ENCODE measurements around the gene C2CD4D. TPM values are rescaled to one million over a fixed set of nuclear protein-coding genes. Genes with fewer than 3 reads are reported as not detected.

The C2CD4D gene
- total RNA-seq, 1 experiment from 2014 or later = 0.23 TPM

DNA sequence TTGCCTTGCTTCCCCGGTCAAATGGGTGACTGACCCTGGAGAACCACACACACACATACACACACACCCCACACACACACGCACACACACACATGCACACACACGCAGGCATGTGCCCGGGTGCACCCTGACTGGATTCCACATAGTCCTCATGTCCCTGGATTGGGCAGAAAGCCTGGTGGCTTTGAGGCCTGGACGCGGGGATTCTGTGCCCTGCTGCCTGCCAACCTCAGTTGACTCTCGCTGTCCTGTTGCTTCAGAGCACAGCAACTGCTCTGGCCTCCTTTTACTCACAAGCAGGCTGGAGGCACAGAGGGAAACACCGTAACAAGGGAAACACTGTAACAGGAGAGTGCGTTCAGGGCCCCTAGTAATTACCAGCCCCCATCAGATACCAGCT lies 14.4 kb downstream of the C2CD4D start:
- Histone ChIP-seq H3K27me3 (replicated peaks; ENCODE audit: control insufficient read depth, insufficient read depth, low read length) (no peaks in the 10 kb centered on the region; the same call in none of the 2 replicates), H3K4me1 (no peaks in the 10 kb centered on the region), H3K4me3 (ENCODE audit: low read depth, low read length) (no peak overlapping the region), H3K36me3 (ENCODE audit: control insufficient read depth, insufficient read depth, low read length) (no peaks in the 10 kb centered on the region), H3K9me3 (no peaks in the 10 kb centered on the region)
- Mint-ChIP-seq H3K27ac (ENCODE audit: unreplicated experiment) (no peak overlapping the region), H3K27me3 (ENCODE audit: insufficient read depth, unreplicated experiment) (no peaks in the 10 kb centered on the region), H3K36me3 (ENCODE audit: insufficient read depth, unreplicated experiment) (peaks cover 4% of the 10 kb centered on the region), H3K9me3 (ENCODE audit: unreplicated experiment) (no peaks in the 10 kb centered on the region), H3K4me1 (ENCODE audit: low read depth, unreplicated experiment) (peaks cover 12% of the 10 kb centered on the region), H3K4me3 (ENCODE audit: unreplicated experiment) (no peak overlapping the region)
- no peak for DNase-seq
- BruUV-seq (replicated peaks) = no TSS peak
- TF ChIP-seq, protein P1, sequence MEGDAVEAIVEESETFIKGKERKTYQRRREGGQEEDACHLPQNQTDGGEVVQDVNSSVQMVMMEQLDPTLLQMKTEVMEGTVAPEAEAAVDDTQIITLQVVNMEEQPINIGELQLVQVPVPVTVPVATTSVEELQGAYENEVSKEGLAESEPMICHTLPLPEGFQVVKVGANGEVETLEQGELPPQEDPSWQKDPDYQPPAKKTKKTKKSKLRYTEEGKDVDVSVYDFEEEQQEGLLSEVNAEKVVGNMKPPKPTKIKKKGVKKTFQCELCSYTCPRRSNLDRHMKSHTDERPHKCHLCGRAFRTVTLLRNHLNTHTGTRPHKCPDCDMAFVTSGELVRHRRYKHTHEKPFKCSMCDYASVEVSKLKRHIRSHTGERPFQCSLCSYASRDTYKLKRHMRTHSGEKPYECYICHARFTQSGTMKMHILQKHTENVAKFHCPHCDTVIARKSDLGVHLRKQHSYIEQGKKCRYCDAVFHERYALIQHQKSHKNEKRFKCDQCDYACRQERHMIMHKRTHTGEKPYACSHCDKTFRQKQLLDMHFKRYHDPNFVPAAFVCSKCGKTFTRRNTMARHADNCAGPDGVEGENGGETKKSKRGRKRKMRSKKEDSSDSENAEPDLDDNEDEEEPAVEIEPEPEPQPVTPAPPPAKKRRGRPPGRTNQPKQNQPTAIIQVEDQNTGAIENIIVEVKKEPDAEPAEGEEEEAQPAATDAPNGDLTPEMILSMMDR (IDR thresholded peaks at IDR 0.05; ENCODE audit: insufficient read depth in 1 of 2, low read depth in 1 of 2, low read length in 1 of 2, severe bottlenecking in 1 of 2, unreplicated experiment in 1 of 2) = no peak
- POLR2A ChIA-PET = no interaction called here
- intact Hi-C loops (cut with micrococcal nuclease; ENCODE audit: unreplicated experiment) = no loop called here
- CTCF ChIA-PET = no interaction called here

DNA sequence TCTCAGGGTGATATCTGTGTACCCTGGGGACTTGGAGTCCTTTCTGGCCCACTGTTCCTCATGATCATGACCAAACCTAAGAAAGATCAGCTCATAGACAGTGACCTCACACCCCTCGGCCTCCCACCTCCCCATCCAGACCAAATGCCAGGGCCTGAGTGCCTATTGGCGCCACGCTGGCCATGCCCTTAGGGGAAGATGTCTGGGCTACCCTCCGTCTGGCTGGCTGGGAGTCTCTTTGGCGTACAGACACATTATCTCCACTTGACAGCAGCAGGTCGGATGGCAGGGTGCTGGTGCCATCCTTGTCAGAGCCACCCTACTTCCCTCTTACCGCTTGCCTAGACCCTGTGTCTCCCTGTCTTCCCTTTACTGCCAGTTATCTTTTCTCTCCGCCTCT lies 16.4 kb downstream of the C2CD4D start:
- Mint-ChIP-seq H3K4me3 (ENCODE audit: unreplicated experiment) (no peak overlapping the region), H3K36me3 (ENCODE audit: insufficient read depth, unreplicated experiment) (no peaks in the 10 kb centered on the region), H3K27me3 (ENCODE audit: insufficient read depth, unreplicated experiment) (no peaks in the 10 kb centered on the region), H3K4me1 (ENCODE audit: low read depth, unreplicated experiment) (no peaks in the 10 kb centered on the region), H3K27ac (ENCODE audit: unreplicated experiment) (no peak overlapping the region), H3K9me3 (ENCODE audit: unreplicated experiment) (no peaks in the 10 kb centered on the region)
- Histone ChIP-seq H3K4me1 (no peaks in the 10 kb centered on the region), H3K36me3 (ENCODE audit: control insufficient read depth, insufficient read depth, low read length) (no peaks in the 10 kb centered on the region), H3K4me3 (ENCODE audit: low read depth, low read length) (no peak overlapping the region), H3K9me3 (no peaks in the 10 kb centered on the region), H3K27me3 (replicated peaks; ENCODE audit: control insufficient read depth, insufficient read depth, low read length) (no peaks in the 10 kb centered on the region; the same call in none of the 2 replicates)
- intact Hi-C loops (cut with micrococcal nuclease; ENCODE audit: unreplicated experiment) = no loop called here
- DNase-seq = no peak
- TF ChIP-seq, protein P1 (IDR thresholded peaks at IDR 0.05; ENCODE audit: insufficient read depth in 1 of 2, low read depth in 1 of 2, low read length in 1 of 2, severe bottlenecking in 1 of 2, unreplicated experiment in 1 of 2) = no peak
- ChIA-PET CTCF (no interaction called here), POLR2A (no interaction called here)
- no TSS peak for BruUV-seq (replicated peaks)

DNA sequence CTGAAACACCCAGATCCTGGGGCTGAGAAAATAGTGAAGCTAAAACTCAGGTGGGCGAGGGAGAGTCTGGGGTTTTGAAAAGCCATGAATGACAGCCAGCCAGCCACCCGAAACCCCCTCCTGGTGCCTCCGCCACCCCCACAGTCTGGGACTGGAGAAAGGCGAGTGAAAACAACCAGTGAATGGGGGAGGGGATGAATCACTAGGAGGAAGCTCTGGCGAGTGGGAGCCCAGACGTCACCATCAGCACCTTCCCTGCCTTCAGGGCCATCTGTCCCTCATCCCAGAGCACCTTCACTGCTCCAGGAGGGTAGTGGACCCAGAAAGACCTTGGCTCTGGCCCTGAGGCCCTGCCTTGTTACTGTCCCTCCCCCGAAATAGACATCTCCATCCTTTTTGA lies 17.2 kb downstream of the C2CD4D start:
- no peaks in the 10 kb centered on the region; the same call in none of the 2 replicates for H3K27me3 ChIP-seq (replicated peaks; ENCODE audit: control insufficient read depth, insufficient read depth, low read length)
- Mint-ChIP-seq H3K27me3 (ENCODE audit: insufficient read depth, unreplicated experiment) (no peaks in the 10 kb centered on the region), H3K27ac (ENCODE audit: unreplicated experiment) (no peak overlapping the region), H3K4me1 (ENCODE audit: low read depth, unreplicated experiment) (no peaks in the 10 kb centered on the region), H3K9me3 (ENCODE audit: unreplicated experiment) (no peaks in the 10 kb centered on the region), H3K4me3 (ENCODE audit: unreplicated experiment) (no peak overlapping the region), H3K36me3 (ENCODE audit: insufficient read depth, unreplicated experiment) (no peaks in the 10 kb centered on the region)
- no TSS peak for BruUV-seq (replicated peaks)
- ChIA-PET CTCF (no interaction called here), POLR2A (no interaction called here)
- no peak for DNase-seq
- H3K4me1 ChIP-seq = no peaks in the 10 kb centered on the region
- intact Hi-C loops (cut with micrococcal nuclease; ENCODE audit: unreplicated experiment) = no loop called here
- H3K36me3 ChIP-seq (ENCODE audit: control insufficient read depth, insufficient read depth, low read length) = no peaks in the 10 kb centered on the region
- no peak overlapping the region for H3K4me3 ChIP-seq (ENCODE audit: low read depth, low read length)
- H3K9me3 ChIP-seq = no peaks in the 10 kb centered on the region
- TF ChIP-seq, protein P1 (IDR thresholded peaks at IDR 0.05; ENCODE audit: insufficient read depth in 1 of 2, low read depth in 1 of 2, low read length in 1 of 2, severe bottlenecking in 1 of 2, unreplicated experiment in 1 of 2) = no peak
